Neural progenitor cell (in vitro differentiated cells): ENCODE measurements around the gene EBNA1BP2. TPM values are rescaled to one million over a fixed set of nuclear protein-coding genes. Genes with fewer than 3 reads are reported as not detected.
"Not testable (repeated sequence)": the region's sequence is repeated elsewhere in the genome, so short reads cannot be mapped to it uniquely, and the experiment has no call there.

ENCODE experiments used
- DNase-seq: peaks from one replicate; pipeline ENCODE4 v3.0.0-alpha.2; 2016; ENCODE audit warnings: low spot score
- H2AFZ ChIP-seq: fragments of 200-600 bp; sonication (generic); replicated peaks from 2 replicates; pipeline ENCODE4 v1.6.1; 2016; ENCODE audit warnings: antibody characterized with exemption
- H3F3A ChIP-seq: fragments of 200-600 bp; sonication (generic); 2 replicates; pipeline ENCODE4 v1.6.1; 2016; ENCODE audit warnings: antibody characterized with exemption, low read depth
- H3K27ac ChIP-seq: fragments of 200-600 bp; sonication (generic); 2 replicates; pipeline ENCODE4 v1.5.1; 2016; ENCODE audit warnings: mild to moderate bottlenecking
- H3K27me3 ChIP-seq: fragments of 200-600 bp; sonication (generic); 2 replicates; pipeline ENCODE4 v1.6.1; 2016; ENCODE audit warnings: mild to moderate bottlenecking, moderate library complexity
- H3K36me3 ChIP-seq: fragments of 200-600 bp; sonication (generic); 2 replicates; pipeline ENCODE4 v1.5.1; 2016
- H3K4me1 ChIP-seq: fragments of 200-600 bp; sonication (generic); 2 replicates; pipeline ENCODE4 v1.6.1; 2016; ENCODE audit warnings: mixed run types
- H3K4me2 ChIP-seq: fragments of 200-600 bp; sonication (generic); 2 replicates; pipeline ENCODE4 v1.6.1; 2016
- H3K4me3 ChIP-seq: fragments of 200-600 bp; sonication (generic); 2 replicates; pipeline ENCODE4 v1.5.1; 2016
- H3K79me2 ChIP-seq: fragments of 200-600 bp; sonication (generic); 2 replicates; pipeline ENCODE4 v1.6.1; 2016; ENCODE audit warnings: low read depth
- H3K9ac ChIP-seq: fragments of 200-600 bp; sonication (generic); 2 replicates; pipeline ENCODE4 v1.6.1; 2016
- H3K9me3 ChIP-seq: fragments of 200-600 bp; sonication (generic); 2 replicates; pipeline ENCODE4 v1.5.1; 2016; ENCODE audit warnings: low read depth
- H4K20me1 ChIP-seq: fragments of 200-600 bp; sonication (generic); 2 replicates; pipeline ENCODE4 v1.6.1; 2016; ENCODE audit warnings: low read depth
- H3K27ac Mint-ChIP-seq: 3 replicates; pipeline ENCODE4 v1.8.0; 2021; ENCODE audit warnings: mixed read lengths
- H3K27me3 Mint-ChIP-seq: 2 replicates; pipeline ENCODE4 v1.8.0; 2022; ENCODE audit warnings: low read depth, mild to moderate bottlenecking, inconsistent platforms, moderate library complexity, mixed read lengths; ENCODE audit not compliant: insufficient read depth
- H3K36me3 Mint-ChIP-seq: 3 replicates; pipeline ENCODE4 v1.8.0; 2021; ENCODE audit warnings: mixed read lengths
- H3K4me1 Mint-ChIP-seq: 3 replicates; pipeline ENCODE4 v1.8.0; 2021; ENCODE audit warnings: mixed read lengths
- H3K4me3 Mint-ChIP-seq: 3 replicates; pipeline ENCODE4 v1.8.0; 2021; ENCODE audit warnings: mild to moderate bottlenecking, moderate library complexity, mixed read lengths
- H3K9me3 Mint-ChIP-seq: 3 replicates; pipeline ENCODE4 v1.8.0; 2020; ENCODE audit warnings: mixed read lengths
- CTCF ChIP-seq: fragments of 200-600 bp; sonication (generic); IDR thresholded peaks from 2 replicates; pipeline ENCODE4 v1.5.1; 2017; ENCODE audit warnings: antibody characterized with exemption, mild to moderate bottlenecking
- EZH2 ChIP-seq: fragments of 200-600 bp; sonication (generic); IDR thresholded peaks from 2 replicates; pipeline ENCODE4 v1.6.1; 2017; ENCODE audit warnings: antibody characterized with exemption, mild to moderate bottlenecking, moderate library complexity
- EZH2phosphoT487 ChIP-seq: fragments of 200-600 bp; sonication (generic); IDR thresholded peaks from 2 replicates; pipeline ENCODE4 v1.6.1; 2017; ENCODE audit warnings: antibody characterized with exemption
- total RNA-seq: library from RNA; depleted of rRNA; stranded (reverse); fragments of >200 nt; gene quantifications from 2 replicates; pipeline ENCODE4 v1.2.3, GENCODE V29; 2015; ENCODE audit warnings: low replicate concordance

The EBNA1BP2 gene
- total RNA-seq, 1 donor from 2014 or later, result 71.6 TPM

- Mint-ChIP-seq H3K27me3 (peaks cover 2% of the 10 kb centered on the region), H3K9me3 (peaks cover 6% of the 10 kb centered on the region), H3K4me3 (no peak overlapping the region), H3K27ac (no peak overlapping the region), H3K36me3 (no peaks in the 10 kb centered on the region), H3K4me1 (no peaks in the 10 kb centered on the region)
- no peaks in the 10 kb centered on the region for H3K9me3 ChIP-seq
- no peak overlapping the region for H3K4me3 ChIP-seq
- TF ChIP-seq EZH2, result no peak
- no peaks in the 10 kb centered on the region for H3F3A ChIP-seq
- no peak for DNase-seq
- no peak overlapping the region for H3K27ac ChIP-seq
- H4K20me1 ChIP-seq, result no peaks in the 10 kb centered on the region
- no peak overlapping the region for H3K9ac ChIP-seq
- H3K27me3 ChIP-seq, result no peaks in the 10 kb centered on the region
- H3K4me2 ChIP-seq, result no peak overlapping the region
- peaks cover 5% of the 10 kb centered on the region for H3K36me3 ChIP-seq
- H3K4me1 ChIP-seq, result no peaks in the 10 kb centered on the region
- no peak overlapping the region for H2AFZ ChIP-seq
- H3K79me2 ChIP-seq, result peaks cover 3% of the 10 kb centered on the region
These were observed 31.5 kb downstream of the EBNA1BP2 start for GRCh38 chr1:43140583-43140982.

GRCh38 chr1:43140010-43140409, 32.1 kb downstream of the EBNA1BP2 start:
- Mint-ChIP-seq H3K27ac (no peak overlapping the region), H3K36me3 (no peaks in the 10 kb centered on the region), H3K9me3 (peaks cover 6% of the 10 kb centered on the region), H3K4me3 (no peak overlapping the region), H3K4me1 (no peaks in the 10 kb centered on the region), H3K27me3 (peaks cover 2% of the 10 kb centered on the region)
- Histone ChIP-seq H3K4me2 (no peak overlapping the region), H3K27me3 (no peaks in the 10 kb centered on the region), H3F3A (no peaks in the 10 kb centered on the region), H3K4me3 (no peak overlapping the region), H2AFZ (no peak overlapping the region), H3K9ac (no peak overlapping the region), H3K79me2 (peaks cover 5% of the 10 kb centered on the region), H4K20me1 (no peaks in the 10 kb centered on the region), H3K36me3 (peaks cover 5% of the 10 kb centered on the region), H3K4me1 (no peaks in the 10 kb centered on the region), H3K27ac (no peak overlapping the region), H3K9me3 (no peaks in the 10 kb centered on the region)
- TF ChIP-seq CTCF, result no peak
- TF ChIP-seq EZH2, result no peak
- TF ChIP-seq EZH2phosphoT487, result no peak
- no peak for DNase-seq

- H3K9ac ChIP-seq, H3K27ac Mint-ChIP-seq, H3K4me1 Mint-ChIP-seq, H3K27me3 Mint-ChIP-seq, H3K27me3 ChIP-seq, H3K27ac ChIP-seq, H2AFZ ChIP-seq, H3K36me3 Mint-ChIP-seq, H3K36me3 ChIP-seq, H3K4me3 ChIP-seq, DNase-seq, H4K20me1 ChIP-seq, H3K9me3 Mint-ChIP-seq, H3K4me3 Mint-ChIP-seq, H3F3A ChIP-seq, H3K4me2 ChIP-seq, H3K4me1 ChIP-seq, H3K9me3 ChIP-seq: not testable (repeated sequence)
- peaks cover 11% of the 10 kb centered on the region for H3K79me2 ChIP-seq
These were observed 32.8 kb downstream of the EBNA1BP2 start for GRCh38 chr1:43139295-43139694.

- TF ChIP-seq CTCF (no peak), EZH2phosphoT487 (no peak), EZH2 (no peak)
- no peak overlapping the region for H3K4me3 Mint-ChIP-seq
- no peak overlapping the region for H3K4me2 ChIP-seq
- H3K27me3 ChIP-seq, result no peaks in the 10 kb centered on the region
- peaks cover 2% of the 10 kb centered on the region for H3K36me3 Mint-ChIP-seq
- no peaks in the 10 kb centered on the region for H3K4me1 ChIP-seq
- no peaks in the 10 kb centered on the region for H4K20me1 ChIP-seq
- no peak overlapping the region for H2AFZ ChIP-seq
- peaks cover 11% of the 10 kb centered on the region for H3K79me2 ChIP-seq
- no peak for DNase-seq
- no peaks in the 10 kb centered on the region for H3K4me1 Mint-ChIP-seq
- peaks cover 5% of the 10 kb centered on the region for H3K36me3 ChIP-seq
- no peaks in the 10 kb centered on the region for H3K27me3 Mint-ChIP-seq
- H3F3A ChIP-seq, result no peaks in the 10 kb centered on the region
- H3K9me3 ChIP-seq, result no peaks in the 10 kb centered on the region
- no peak overlapping the region for H3K4me3 ChIP-seq
- H3K27ac ChIP-seq, result no peak overlapping the region
- H3K27ac Mint-ChIP-seq, result no peak overlapping the region
- H3K9me3 Mint-ChIP-seq, result peaks cover 9% of the 10 kb centered on the region
- no peak overlapping the region for H3K9ac ChIP-seq
These were observed 34.5 kb downstream of the EBNA1BP2 start for GRCh38 chr1:43137445-43138052.
